Body of pancreas (tissue), 4 donors: ENCODE data around the gene DNAH8. TPM values are rescaled to one million over a fixed set of nuclear protein-coding genes. Genes with fewer than 3 reads are reported as not detected.

Source experiments
- ATAC-seq: fragments of 150-250 bp; one replicate; pipeline ENCODE4 v1.9.1; 2016
- DNase-seq, 4 donors: peaks; one replicate each; pipeline ENCODE4 v3.0.0-alpha.2; 2019
- H3K27ac ChIP-seq, 4 donors: fragments of 200-600 bp; sonication (generic); 1 replicate in 3 of 4; 2 replicates in 1 of 4; pipeline versions ENCODE4 v1.5.1 to v1.6.1; 2016 to 2019; ENCODE audit warnings: mild to moderate bottlenecking in 1 of 4, mixed read lengths in 1 of 4, moderate library complexity in 1 of 4
- H3K27me3 ChIP-seq, 2 donors: fragments of 200-600 bp; sonication (generic); one replicate each; pipeline ENCODE4 v1.6.0; 2016; ENCODE audit warnings: mild to moderate bottlenecking in 1 of 2
- H3K36me3 ChIP-seq, 2 donors: fragments of 200-600 bp; sonication (generic); replicated peaks in 1 of 2; 2 replicates each; pipeline ENCODE4 v1.5.1; 2016; ENCODE audit warnings: low read depth in 2 of 2; ENCODE audit not compliant: insufficient read depth in 1 of 2
- H3K4me1 ChIP-seq: fragments of 200-600 bp; sonication (generic); one replicate; pipeline ENCODE4 v1.6.0; 2016
- H3K4me3 ChIP-seq, 2 donors: fragments of 200-600 bp; sonication (generic); 1 replicate in 1 of 2; 2 replicates in 1 of 2; pipeline ENCODE4 v1.5.1; 2016 to 2019
- H3K9me3 ChIP-seq, 3 donors: fragments of 200-600 bp; sonication (generic); 1 replicate in 2 of 3; 2 replicates in 1 of 3; pipeline ENCODE4 v1.5.1; 2016
- CTCF ChIP-seq, 7 experiments: fragments of 450-650 bp in 4 of 7; fragments of 200-600 bp in 3 of 7; sonication (generic) in 3 of 7; IDR thresholded peaks; one replicate each; pipeline ENCODE4 v1.5.1; 2016 to 2019; ENCODE audit warnings: antibody characterized with exemption in 7 of 7
- POLR2A ChIP-seq, 3 donors: fragments of 450-650 bp; IDR thresholded peaks; one replicate each; pipeline ENCODE4 v1.6.1; 2016; ENCODE audit warnings: antibody characterized with exemption in 3 of 3, mild to moderate bottlenecking in 2 of 3
- WGBS, 2 donors: methylation state at CpG; one replicate each; pipeline ENCODE4 v1.1.5; 2017; 5-methylcytosine and 5-hydroxymethylcytosine counted together
- intact Hi-C: fragments of 100-400 bp; cut with DNase I; formaldehyde crosslinking; loops from one replicate; pipeline ENCODE4 v1.15.1; 2023
- total RNA-seq, 2 donors: library from RNA; depleted of rRNA; stranded (reverse); fragments of >200 nt; gene quantifications; one replicate each; pipeline ENCODE4 v1.1.0, GENCODE V29; 2016

Gene DNAH8
- total RNA-seq, 2 donors from 2014 or later, result not detected

DNA sequence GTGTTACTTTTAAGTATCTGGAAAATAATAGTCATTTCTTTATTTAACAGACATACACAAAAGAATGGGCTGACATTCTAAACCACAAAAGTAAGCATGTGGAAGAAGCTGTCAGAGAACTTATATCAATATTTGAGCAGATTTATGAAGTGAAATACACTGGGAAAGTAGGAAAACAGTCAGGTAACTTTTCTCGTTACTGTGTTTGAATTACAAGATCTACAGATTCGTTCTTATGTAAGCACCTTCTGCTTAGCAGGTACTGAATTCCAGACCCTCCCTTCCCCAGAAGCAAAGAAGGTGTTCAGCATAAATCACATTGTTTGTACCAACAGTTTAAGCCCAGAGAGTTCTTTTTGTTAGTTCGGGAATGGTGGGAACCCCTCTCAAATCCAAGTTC lies 88.0 kb downstream of the DNAH8 start:
- Histone ChIP-seq H3K9me3 (no peaks in the 10 kb centered on the region), H3K27me3 (no peaks in the 10 kb centered on the region), H3K4me1 (no peaks in the 10 kb centered on the region), H3K36me3 (no peaks in the 10 kb centered on the region), H3K4me3 (no peak overlapping the region), H3K27ac (no peak overlapping the region)
- WGBS, 2 donors, result 49 to 62% methylated on average over 3 of the region's 3 CpGs
- ATAC-seq, result no peak
- no peak for TF ChIP-seq CTCF (IDR thresholded peaks at IDR 0.05)
- no peak for TF ChIP-seq POLR2A (IDR thresholded peaks at IDR 0.05)
- intact Hi-C loops, result no loop called here
- no peak for DNase-seq

GRCh38 chr6:38804358-38804757 lies 89.2 kb downstream of the DNAH8 start:
- ATAC-seq, result no peak
- 43 to 51% methylated on average over 4 of the region's 4 CpGs for WGBS, 2 donors
- intact Hi-C loops, result no loop called here
- Histone ChIP-seq H3K9me3 (no peaks in the 10 kb centered on the region), H3K4me3 (no peak overlapping the region), H3K27ac (no peak overlapping the region), H3K27me3 (no peaks in the 10 kb centered on the region), H3K4me1 (no peaks in the 10 kb centered on the region), H3K36me3 (no peaks in the 10 kb centered on the region)
- TF ChIP-seq POLR2A (IDR thresholded peaks at IDR 0.05) (no peak), CTCF (IDR thresholded peaks at IDR 0.05) (no peak)
- DNase-seq, result no peak

- no peaks in the 10 kb centered on the region for H3K27me3 ChIP-seq
- no peak overlapping the region for H3K27ac ChIP-seq
- H3K36me3 ChIP-seq, result no peaks in the 10 kb centered on the region
- no peak for DNase-seq
- no peaks in the 10 kb centered on the region for H3K9me3 ChIP-seq
- 81 to 86% methylated on average over 4 of the region's 4 CpGs for WGBS, 2 donors
- ATAC-seq, result no peak
- H3K4me3 ChIP-seq, result no peak overlapping the region
- intact Hi-C loops, result no loop called here
- no peaks in the 10 kb centered on the region for H3K4me1 ChIP-seq
- no peak for TF ChIP-seq CTCF (IDR thresholded peaks at IDR 0.05)
- no peak for TF ChIP-seq POLR2A (IDR thresholded peaks at IDR 0.05)
These were observed 90.1 kb downstream of the DNAH8 start for GRCh38 chr6:38805127-38805655.

- Histone ChIP-seq H3K4me1 (no peaks in the 10 kb centered on the region), H3K4me3 (no peak overlapping the region), H3K36me3 (no peaks in the 10 kb centered on the region), H3K9me3 (no peaks in the 10 kb centered on the region), H3K27ac (no peak overlapping the region), H3K27me3 (no peaks in the 10 kb centered on the region)
- WGBS, 2 donors, result 36 to 61% methylated on average over 2 of the region's 2 CpGs
- TF ChIP-seq CTCF (IDR thresholded peaks at IDR 0.05), result no peak
- no peak for TF ChIP-seq POLR2A (IDR thresholded peaks at IDR 0.05)
- no peak for ATAC-seq
- intact Hi-C loops, result no loop called here
- no peak for DNase-seq
These were observed 90.6 kb downstream of the DNAH8 start for GRCh38 chr6:38805692-38806091.

- Histone ChIP-seq H3K4me3 (no peak overlapping the region), H3K4me1 (no peaks in the 10 kb centered on the region), H3K27me3 (no peaks in the 10 kb centered on the region), H3K9me3 (no peaks in the 10 kb centered on the region), H3K27ac (no peak overlapping the region), H3K36me3 (no peaks in the 10 kb centered on the region)
- TF ChIP-seq CTCF (IDR thresholded peaks at IDR 0.05), result no peak
- ATAC-seq, result no peak
- 41 to 72% methylated on average over 2 of the region's 2 CpGs for WGBS, 2 donors
- DNase-seq, result no peak
- intact Hi-C loops, result no loop called here
These were observed 91.2 kb downstream of the DNAH8 start for GRCh38 chr6:38806271-38806670.
